WERI-Rb-1 (cell line): ENCODE measurements around the gene KRT3.

ENCODE experiments used
- DNase-seq: peaks from one replicate; pipeline ENCODE4 v3.0.0-alpha.2; 2020
- H3K27ac ChIP-seq: fragments of 250-450 bp; sonication (Bioruptor Pico); 2 replicates; pipeline ENCODE4 v1.5.1; 2020; ENCODE audit warnings: mild to moderate bottlenecking, moderate library complexity
- H3K27me3 ChIP-seq: fragments of 250-450 bp; sonication (Bioruptor Pico); 2 replicates; pipeline ENCODE4 v1.5.1; 2021; ENCODE audit warnings: mild to moderate bottlenecking, low read depth, moderate library complexity; ENCODE audit not compliant: insufficient read depth, severe bottlenecking
- H3K36me3 ChIP-seq: fragments of 250-450 bp; sonication (Bioruptor Pico); 2 replicates; pipeline ENCODE4 v1.5.1; 2020; ENCODE audit warnings: mild to moderate bottlenecking, moderate library complexity
- H3K4me3 ChIP-seq: 2 replicates; pipeline ENCODE4 v1.5.1; 2011; ENCODE audit warnings: low read depth, mild to moderate bottlenecking, control low read depth, low read length
- H3K9me3 ChIP-seq: fragments of 250-450 bp; sonication (Bioruptor Pico); 2 replicates; pipeline ENCODE4 v1.5.1; 2021; ENCODE audit warnings: mild to moderate bottlenecking, moderate library complexity; ENCODE audit not compliant: severe bottlenecking
- TF ChIP-seq, protein P1 (sequence below): IDR thresholded peaks from 2 replicates; pipeline ENCODE4 v1.5.1; 2011; ENCODE audit warnings: low read depth, mild to moderate bottlenecking, control low read depth, inconsistent platforms, low read length

The KRT3 gene

DNA sequence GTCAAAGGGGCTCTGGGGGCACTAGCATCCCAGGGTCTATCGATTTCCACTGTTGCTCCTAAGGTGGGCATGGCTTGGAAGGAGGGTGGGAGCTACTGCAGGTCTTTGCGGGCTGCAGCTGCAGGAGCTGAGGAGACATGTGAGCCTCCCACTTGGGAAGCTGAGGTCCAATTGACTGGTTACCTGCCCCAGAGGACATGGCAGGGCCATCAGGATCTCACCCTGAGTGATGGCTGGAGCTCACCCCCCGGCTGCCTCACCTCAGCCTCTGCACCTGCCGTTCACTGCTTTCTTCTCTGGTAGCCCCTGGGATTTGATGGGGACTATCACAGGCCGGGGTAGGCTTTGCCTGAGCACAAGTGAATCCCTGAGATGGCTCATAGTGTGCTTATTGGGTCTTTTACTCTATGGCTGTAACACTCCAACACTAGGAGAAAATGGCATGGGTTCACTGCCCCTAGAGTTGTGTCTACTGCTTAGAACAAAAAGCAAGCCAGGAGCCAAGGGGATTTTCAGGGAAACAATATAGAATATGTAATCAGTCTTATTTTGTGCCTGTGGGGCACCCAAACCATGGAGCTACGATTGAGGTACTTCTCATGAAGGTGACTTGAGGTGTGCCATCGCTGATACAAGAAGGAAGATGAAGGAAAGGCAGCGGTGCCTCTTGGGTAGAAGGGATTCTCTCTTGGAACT lies 21.2 kb upstream of the KRT3 start:
- Histone ChIP-seq H3K27me3 (peaks cover 87% of the 10 kb centered on the region), H3K36me3 (no peaks in the 10 kb centered on the region), H3K4me3 (no peak overlapping the region), H3K27ac (no peak overlapping the region), H3K9me3 (no peaks in the 10 kb centered on the region)
- TF ChIP-seq, protein P1, sequence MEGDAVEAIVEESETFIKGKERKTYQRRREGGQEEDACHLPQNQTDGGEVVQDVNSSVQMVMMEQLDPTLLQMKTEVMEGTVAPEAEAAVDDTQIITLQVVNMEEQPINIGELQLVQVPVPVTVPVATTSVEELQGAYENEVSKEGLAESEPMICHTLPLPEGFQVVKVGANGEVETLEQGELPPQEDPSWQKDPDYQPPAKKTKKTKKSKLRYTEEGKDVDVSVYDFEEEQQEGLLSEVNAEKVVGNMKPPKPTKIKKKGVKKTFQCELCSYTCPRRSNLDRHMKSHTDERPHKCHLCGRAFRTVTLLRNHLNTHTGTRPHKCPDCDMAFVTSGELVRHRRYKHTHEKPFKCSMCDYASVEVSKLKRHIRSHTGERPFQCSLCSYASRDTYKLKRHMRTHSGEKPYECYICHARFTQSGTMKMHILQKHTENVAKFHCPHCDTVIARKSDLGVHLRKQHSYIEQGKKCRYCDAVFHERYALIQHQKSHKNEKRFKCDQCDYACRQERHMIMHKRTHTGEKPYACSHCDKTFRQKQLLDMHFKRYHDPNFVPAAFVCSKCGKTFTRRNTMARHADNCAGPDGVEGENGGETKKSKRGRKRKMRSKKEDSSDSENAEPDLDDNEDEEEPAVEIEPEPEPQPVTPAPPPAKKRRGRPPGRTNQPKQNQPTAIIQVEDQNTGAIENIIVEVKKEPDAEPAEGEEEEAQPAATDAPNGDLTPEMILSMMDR: no peak
- DNase-seq: no peak

DNA sequence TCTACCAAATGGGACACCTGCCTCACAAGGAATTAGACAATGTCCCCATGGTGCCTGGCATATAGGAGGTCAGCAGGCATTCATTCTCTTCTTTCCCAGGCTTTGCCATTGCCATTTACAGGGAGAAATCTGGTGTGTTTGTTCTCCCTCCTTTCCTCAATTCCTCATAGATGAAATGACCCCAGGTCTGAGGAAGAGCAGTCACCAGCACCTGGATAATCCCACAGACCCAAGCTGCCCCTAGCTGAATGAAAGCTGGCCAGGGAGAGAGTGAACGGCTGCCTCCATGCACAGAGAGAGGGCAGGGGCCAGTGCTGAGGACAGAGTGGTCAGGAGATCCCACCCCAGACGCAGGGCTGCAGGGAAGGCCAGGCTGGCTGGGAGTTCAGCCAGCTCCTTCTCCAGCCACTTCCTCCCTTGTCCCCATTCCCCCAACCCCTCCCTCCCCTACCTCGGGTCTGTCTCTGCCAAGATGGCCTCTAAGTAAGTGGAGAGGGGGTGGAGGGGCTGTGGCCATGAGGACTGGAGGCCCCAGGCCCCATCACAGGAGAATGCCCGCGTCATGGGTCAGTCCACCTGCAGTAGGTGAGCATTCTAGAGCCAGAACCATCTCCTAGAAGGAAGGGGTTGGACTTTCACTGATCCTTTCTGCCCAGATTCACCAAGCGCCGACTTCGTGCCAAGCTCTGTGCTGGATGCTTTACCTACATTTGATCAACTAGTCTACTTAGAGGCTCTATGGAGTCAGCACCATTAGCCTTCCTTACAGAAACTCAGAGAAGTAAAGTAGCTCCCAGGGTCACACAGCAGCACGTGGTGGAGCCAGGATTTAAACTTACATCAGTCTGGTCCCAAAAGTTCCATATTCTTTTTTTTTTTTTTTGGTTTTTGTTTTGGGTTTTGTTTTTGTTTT lies 20.0 kb upstream of the KRT3 start:
- TF ChIP-seq, protein P1: no peak
- Histone ChIP-seq H3K4me3 (no peak overlapping the region), H3K27me3 (peaks cover 89% of the 10 kb centered on the region), H3K36me3 (no peaks in the 10 kb centered on the region), H3K9me3 (no peaks in the 10 kb centered on the region), H3K27ac (no peak overlapping the region)
- DNase-seq: no peak

DNA sequence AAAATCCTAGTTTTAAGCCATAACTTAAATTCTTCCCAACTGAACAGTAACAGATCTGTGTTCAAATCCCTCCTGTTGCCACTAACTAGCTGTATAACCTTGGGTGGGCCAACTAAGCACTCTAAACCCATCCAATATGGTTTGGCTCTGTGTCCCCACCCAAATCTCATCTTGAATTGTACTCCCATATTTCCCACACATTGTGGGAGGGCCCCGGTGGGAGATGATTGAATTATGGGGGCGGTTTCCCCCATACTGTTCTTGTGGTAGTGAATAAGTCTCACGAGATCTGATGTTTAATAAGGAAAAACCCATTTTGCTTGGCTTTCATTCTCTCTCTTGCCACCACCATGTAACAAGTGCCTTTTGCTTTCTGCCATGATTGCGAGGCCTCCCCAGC lies 19.2 kb upstream of the KRT3 start:
- Histone ChIP-seq H3K27ac (no peak overlapping the region), H3K36me3 (no peaks in the 10 kb centered on the region), H3K27me3 (peaks cover 89% of the 10 kb centered on the region), H3K4me3 (no peak overlapping the region), H3K9me3 (no peaks in the 10 kb centered on the region)
- TF ChIP-seq, protein P1: no peak
- no peak for DNase-seq

DNA sequence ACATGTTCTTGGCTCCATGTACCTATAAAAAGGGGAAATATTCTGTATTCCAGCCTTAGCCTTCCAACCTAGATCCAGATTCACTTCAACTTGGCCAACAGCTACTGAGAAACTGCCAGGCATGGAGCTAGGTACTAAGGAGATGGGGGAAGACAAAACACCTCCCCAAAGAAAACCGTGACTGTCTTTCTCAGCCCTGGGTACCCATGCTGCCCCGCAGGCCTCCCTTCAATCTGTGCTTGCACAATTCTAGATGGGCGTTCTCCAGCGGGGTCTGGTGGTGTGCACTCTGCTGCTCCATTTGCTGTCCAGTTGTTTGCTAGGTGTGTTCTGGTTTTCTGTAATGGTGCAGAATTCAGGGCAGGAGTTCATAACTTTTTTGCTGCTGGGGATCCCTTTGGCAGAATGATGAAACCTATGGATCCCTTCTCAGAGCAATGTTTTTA lies 18.8 kb upstream of the KRT3 start:
- TF ChIP-seq, protein P1: no peak
- no peak overlapping the region for H3K4me3 ChIP-seq

DNA sequence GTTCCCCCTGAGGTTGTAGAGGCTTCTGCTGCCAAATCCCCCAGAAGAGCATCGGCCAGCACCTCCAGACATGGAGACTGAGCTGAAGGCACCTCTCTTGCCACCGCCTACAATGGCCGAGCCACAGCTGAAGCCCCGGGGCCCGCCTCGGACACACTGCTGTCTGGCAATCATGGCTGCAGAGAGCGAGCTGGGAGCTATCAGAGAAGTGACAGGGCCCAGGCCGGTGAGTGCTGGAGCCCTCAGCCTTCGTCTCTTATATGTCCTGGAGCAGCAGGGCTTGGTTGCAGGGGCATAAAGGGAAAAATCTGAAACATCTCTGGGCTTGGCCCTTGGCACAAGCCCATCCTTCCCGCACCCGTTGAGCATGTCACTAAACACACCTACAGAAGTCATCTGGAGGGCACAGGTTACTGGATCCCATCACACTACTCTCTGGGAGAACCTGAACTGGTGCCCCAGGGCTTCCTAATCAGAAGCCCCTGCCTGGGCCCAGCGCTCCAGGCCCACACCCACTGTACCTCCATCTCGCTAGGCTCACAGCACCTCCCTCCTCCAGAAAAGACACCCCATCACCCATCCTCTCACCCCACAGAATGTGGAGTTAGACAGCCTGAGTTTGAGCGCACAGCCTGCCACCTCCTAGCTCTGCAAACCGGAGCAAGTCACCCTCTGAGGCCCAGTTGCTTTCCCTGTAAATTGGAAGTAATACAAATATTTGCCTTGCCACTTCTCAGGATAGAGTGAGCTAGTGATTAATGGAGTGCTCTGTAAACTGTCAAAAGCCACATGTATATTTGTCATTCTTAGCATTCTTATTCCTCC lies 18.2 kb upstream of the KRT3 start, which contains the start of gene KRT4:
TSS of gene KRT4 (minus strand) at position 232 of the 825 bp plus-strand sequence. CDS start at position 174, 58 bp downstream.
- Histone ChIP-seq H3K27ac (no peak within 1 kb of the TSS), H3K4me3 (no peak within 1 kb of the TSS), H3K36me3 (no peaks in the 10 kb centered on the region), H3K27me3 (peaks cover 88% of the 10 kb centered on the region), H3K9me3 (no peaks in the 10 kb centered on the region)
- TF ChIP-seq, protein P1: no peak
- no peak for DNase-seq

More for the DNA sequence above, 18.8 kb upstream of the KRT3 start:
- no peak for DNase-seq
- Histone ChIP-seq H3K36me3 (no peaks in the 10 kb centered on the region), H3K9me3 (no peaks in the 10 kb centered on the region), H3K27me3 (peaks cover 86% of the 10 kb centered on the region), H3K27ac (no peak overlapping the region)
